Trophoblast cell (in vitro differentiated cells and primary cell): ENCODE data around the gene RAB7A.

Source experiments
- DNase-seq, 2 donors: peaks; one replicate each; pipeline ENCODE4 v3.0.0-alpha.2; 2016
- H2AFZ ChIP-seq: 2 replicates; pipeline ENCODE4 v1.6.1; 2013; ENCODE audit warnings: low read length, moderate library complexity, mild to moderate bottlenecking; ENCODE audit not compliant: insufficient read depth, poor library complexity
- H2AK5ac ChIP-seq: 2 replicates; pipeline ENCODE4 v1.6.1; 2013; ENCODE audit warnings: mild to moderate bottlenecking, low read length
- H2BK120ac ChIP-seq: 2 replicates; pipeline ENCODE4 v1.6.1; 2013; ENCODE audit warnings: low read length, mild to moderate bottlenecking, moderate library complexity; ENCODE audit not compliant: insufficient read depth, poor library complexity
- H2BK12ac ChIP-seq: 2 replicates; pipeline ENCODE4 v1.6.1; 2013; ENCODE audit warnings: mild to moderate bottlenecking, low read length, moderate library complexity
- H2BK5ac ChIP-seq: 2 replicates; pipeline ENCODE4 v1.6.1; 2013; ENCODE audit warnings: low read length, low read depth, moderate library complexity, mild to moderate bottlenecking; ENCODE audit not compliant: poor library complexity
- H3K14ac ChIP-seq: 2 replicates; pipeline ENCODE4 v1.6.1; 2013; ENCODE audit warnings: mild to moderate bottlenecking, low read length
- H3K18ac ChIP-seq: 2 replicates; pipeline ENCODE4 v1.6.1; 2013; ENCODE audit warnings: mild to moderate bottlenecking, low read length
- H3K23ac ChIP-seq: 2 replicates; pipeline ENCODE4 v1.6.1; 2013; ENCODE audit warnings: low read length
- H3K27ac ChIP-seq: 2 replicates; pipeline ENCODE4 v1.5.1; 2013; ENCODE audit warnings: low read depth, mild to moderate bottlenecking, inconsistent platforms, low read length, moderate library complexity
- H3K27me3 ChIP-seq: 2 replicates; pipeline ENCODE4 v1.6.1; 2013; ENCODE audit warnings: inconsistent platforms, mild to moderate bottlenecking, low read length, moderate library complexity; ENCODE audit not compliant: insufficient read depth
- H3K36me3 ChIP-seq, 2 experiments: 1 replicate in 1 of 2; 2 replicates in 1 of 2; pipeline ENCODE4 v1.6.1; 2013; ENCODE audit warnings: low read length in 2 of 2, mild to moderate bottlenecking in 2 of 2, moderate library complexity in 1 of 2; ENCODE audit not compliant: insufficient read depth in 2 of 2, control insufficient read depth in 1 of 2
- H3K4ac ChIP-seq: 2 replicates; pipeline ENCODE4 v1.6.1; 2013; ENCODE audit warnings: low read depth, mild to moderate bottlenecking, low read length, moderate library complexity
- H3K4me1 ChIP-seq, 2 experiments: 1 replicate in 1 of 2; 2 replicates in 1 of 2; pipeline ENCODE4 v1.6.1; 2013; ENCODE audit warnings: low read length in 2 of 2, mild to moderate bottlenecking in 2 of 2, moderate library complexity in 1 of 2; ENCODE audit not compliant: insufficient read depth in 2 of 2, control insufficient read depth in 1 of 2
- H3K4me2 ChIP-seq: 2 replicates; pipeline ENCODE4 v1.6.1; 2013; ENCODE audit warnings: inconsistent platforms, mild to moderate bottlenecking, low read length, moderate library complexity
- H3K4me3 ChIP-seq: 2 replicates; pipeline ENCODE4 v1.5.1; 2013; ENCODE audit warnings: mild to moderate bottlenecking, low read depth, low read length, inconsistent platforms
- H3K79me1 ChIP-seq: one replicate; pipeline ENCODE4 v1.6.1; 2013; ENCODE audit warnings: low read length
- H3K79me2 ChIP-seq: 2 replicates; pipeline ENCODE4 v1.6.1; 2013; ENCODE audit warnings: low read length, mild to moderate bottlenecking; ENCODE audit not compliant: control insufficient read depth, insufficient read depth, poor library complexity
- H3K9ac ChIP-seq: 2 replicates; pipeline ENCODE4 v1.6.1; 2013; ENCODE audit warnings: mild to moderate bottlenecking, low read length
- H3K9me3 ChIP-seq: 2 replicates; pipeline ENCODE4 v1.6.1; 2013; ENCODE audit warnings: low read depth, mild to moderate bottlenecking, control low read depth, inconsistent platforms, low read length; ENCODE audit not compliant: insufficient read depth
- H4K12ac ChIP-seq: 2 replicates; pipeline ENCODE4 v1.6.1; 2013; ENCODE audit warnings: low read depth, mild to moderate bottlenecking, low read length, moderate library complexity
- H4K8ac ChIP-seq: 2 replicates; pipeline ENCODE4 v1.6.1; 2013; ENCODE audit warnings: low read depth, mild to moderate bottlenecking, low read length, moderate library complexity
- H4K91ac ChIP-seq: one replicate; pipeline ENCODE4 v1.6.1; 2013; ENCODE audit warnings: low read depth, mild to moderate bottlenecking, low read length, moderate library complexity
- WGBS: extraction: QIAGEN DNeasy Blood & Tissue Kit; methylation state at CpG from one replicate; pipeline ENCODE4 v1.1.7; 2013; ENCODE audit warnings: missing lambda C conversion rate; ENCODE audit not compliant: insufficient read length, insufficient coverage; ENCODE audit errors: extremely low coverage; 5-methylcytosine and 5-hydroxymethylcytosine counted together

RAB7A gene

DNA sequence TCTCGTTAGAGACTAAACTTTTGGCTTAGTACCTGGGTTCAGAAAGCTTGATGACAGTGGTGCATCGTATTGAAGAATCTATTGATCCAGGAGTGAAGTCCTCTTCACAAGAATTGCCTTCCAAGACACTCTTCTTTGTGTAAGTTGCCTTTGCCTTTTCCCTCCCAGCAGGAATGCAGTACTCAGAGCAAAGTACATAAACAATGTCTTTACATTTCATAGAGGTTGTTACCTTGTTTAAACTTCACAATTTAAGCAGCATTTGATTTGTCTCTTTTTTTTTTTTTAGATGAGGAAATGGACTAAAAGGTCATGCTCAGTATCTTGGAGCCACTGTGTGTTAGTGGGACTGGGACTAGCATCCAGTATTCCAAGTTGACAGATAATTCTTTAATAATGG is 9.9 kb downstream of the RAB7A start:
- no peak overlapping the region for H4K91ac ChIP-seq
- H3K36me3 ChIP-seq, result peaks cover 0 to 2% of the 10 kb centered on the region in 2 experiments
- no peak overlapping the region for H4K8ac ChIP-seq
- H2BK5ac ChIP-seq, result no peak overlapping the region
- H3K9me3 ChIP-seq, result no peaks in the 10 kb centered on the region
- WGBS, result no CpG with 5 or more reads among the region's 2 CpGs
- no peak overlapping the region for H4K12ac ChIP-seq
- no peak overlapping the region for H3K14ac ChIP-seq
- no peak overlapping the region for H3K27ac ChIP-seq
- H2BK120ac ChIP-seq, result no peak overlapping the region
- no peak overlapping the region for H2AK5ac ChIP-seq
- H3K23ac ChIP-seq, result no peak overlapping the region
- H3K4ac ChIP-seq, result peak overlapping the region; percentile 51
- no peaks in the 10 kb centered on the region for H3K4me1 ChIP-seq
- H3K18ac ChIP-seq, result no peak overlapping the region
- no peak overlapping the region for H2AFZ ChIP-seq
- no peak overlapping the region for H3K4me3 ChIP-seq
- no peaks in the 10 kb centered on the region for H3K27me3 ChIP-seq
- H3K79me2 ChIP-seq, result peaks cover 15% of the 10 kb centered on the region
- H3K4me2 ChIP-seq, result no peak overlapping the region
- DNase-seq, result no peak
- no peaks in the 10 kb centered on the region for H3K79me1 ChIP-seq
- H3K9ac ChIP-seq, result no peak overlapping the region
- no peak overlapping the region for H2BK12ac ChIP-seq

DNA sequence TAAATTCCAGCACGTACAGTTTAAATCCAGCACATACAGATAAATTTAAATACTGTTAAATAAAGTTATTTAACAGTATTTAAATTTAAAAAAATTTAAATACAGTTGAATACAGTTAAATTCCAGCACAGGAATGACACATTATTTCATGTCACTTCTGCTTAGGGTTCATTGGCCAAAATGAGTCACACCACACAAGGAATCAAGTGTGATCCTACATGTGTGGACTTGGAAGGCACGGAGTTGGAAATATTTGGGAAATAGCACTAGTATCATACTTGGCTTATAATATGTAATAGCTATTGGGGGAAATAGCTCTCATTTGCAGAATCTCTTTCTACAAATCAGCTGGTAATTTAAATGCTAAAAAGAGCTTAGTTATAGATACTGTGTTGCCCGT is 10.6 kb downstream of the RAB7A start:
- Histone ChIP-seq H3K9ac (no peak overlapping the region), H3K4me3 (no peak overlapping the region), H3K27me3 (no peaks in the 10 kb centered on the region), H3K23ac (no peak overlapping the region), H3K79me1 (no peaks in the 10 kb centered on the region), H2BK5ac (no peak overlapping the region), H3K4me2 (no peak overlapping the region), H3K18ac (no peak overlapping the region), H2AFZ (no peak overlapping the region), H2AK5ac (no peak overlapping the region), H3K14ac (no peak overlapping the region), H3K9me3 (no peaks in the 10 kb centered on the region), H4K8ac (no peak overlapping the region), H2BK12ac (no peak overlapping the region), H3K27ac (no peak overlapping the region), H4K12ac (no peak overlapping the region), H3K36me3 (peaks cover 2 to 3% of the 10 kb centered on the region in 2 experiments), H3K4ac (peak overlapping the region; percentile 81), H4K91ac (no peak overlapping the region), H3K4me1 (no peaks in the 10 kb centered on the region), H2BK120ac (no peak overlapping the region), H3K79me2 (peaks cover 12% of the 10 kb centered on the region)
- no CpG with 5 or more reads among the region's 3 CpGs for WGBS
- no peak for DNase-seq

DNA sequence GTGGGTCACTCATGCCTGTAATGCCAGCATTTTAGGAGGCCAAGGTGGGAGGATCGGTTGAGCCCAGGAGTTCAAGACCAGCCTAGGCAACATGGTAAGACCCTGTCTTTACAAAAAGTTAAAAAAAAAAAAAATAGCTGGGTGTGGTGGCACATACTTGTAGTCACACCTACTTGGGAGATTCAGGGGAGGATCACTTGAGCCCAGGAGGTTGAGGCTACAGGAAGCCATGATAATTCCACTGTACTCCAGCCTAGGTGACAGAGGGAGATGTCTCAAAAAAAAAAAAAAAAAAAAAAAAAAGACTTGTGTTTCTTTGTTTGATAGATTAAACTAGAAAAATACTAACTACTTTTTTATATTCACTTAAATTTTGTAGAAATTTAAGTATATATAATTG is 14.6 kb downstream of the RAB7A start:
- WGBS, result no CpG with 5 or more reads among the region's 1 CpG
- H3K4me3 ChIP-seq, result no peak overlapping the region
- H3K36me3 ChIP-seq, result peaks cover 20 to 24% of the 10 kb centered on the region in 2 experiments
- H2AK5ac ChIP-seq, result no peak overlapping the region
- H3K9ac ChIP-seq, result no peak overlapping the region
- H2AFZ ChIP-seq, result no peak overlapping the region
- H3K4me1 ChIP-seq, result no peaks in the 10 kb centered on the region
- peaks cover 11% of the 10 kb centered on the region for H3K79me2 ChIP-seq
- H3K79me1 ChIP-seq, result no peaks in the 10 kb centered on the region
- H3K4ac ChIP-seq, result no peak overlapping the region
- no peak overlapping the region for H3K14ac ChIP-seq
- H2BK5ac ChIP-seq, result no peak overlapping the region
- no peak for DNase-seq
- H2BK120ac ChIP-seq, result no peak overlapping the region
- H4K91ac ChIP-seq, result no peak overlapping the region
- H3K4me2 ChIP-seq, result no peak overlapping the region
- peaks cover 6% of the 10 kb centered on the region for H3K9me3 ChIP-seq
- no peak overlapping the region for H4K8ac ChIP-seq
- H3K27me3 ChIP-seq, result no peaks in the 10 kb centered on the region
- no peak overlapping the region for H4K12ac ChIP-seq
- no peak overlapping the region for H3K23ac ChIP-seq
- H3K18ac ChIP-seq, result no peak overlapping the region
- H2BK12ac ChIP-seq, result no peak overlapping the region
- no peak overlapping the region for H3K27ac ChIP-seq

DNA sequence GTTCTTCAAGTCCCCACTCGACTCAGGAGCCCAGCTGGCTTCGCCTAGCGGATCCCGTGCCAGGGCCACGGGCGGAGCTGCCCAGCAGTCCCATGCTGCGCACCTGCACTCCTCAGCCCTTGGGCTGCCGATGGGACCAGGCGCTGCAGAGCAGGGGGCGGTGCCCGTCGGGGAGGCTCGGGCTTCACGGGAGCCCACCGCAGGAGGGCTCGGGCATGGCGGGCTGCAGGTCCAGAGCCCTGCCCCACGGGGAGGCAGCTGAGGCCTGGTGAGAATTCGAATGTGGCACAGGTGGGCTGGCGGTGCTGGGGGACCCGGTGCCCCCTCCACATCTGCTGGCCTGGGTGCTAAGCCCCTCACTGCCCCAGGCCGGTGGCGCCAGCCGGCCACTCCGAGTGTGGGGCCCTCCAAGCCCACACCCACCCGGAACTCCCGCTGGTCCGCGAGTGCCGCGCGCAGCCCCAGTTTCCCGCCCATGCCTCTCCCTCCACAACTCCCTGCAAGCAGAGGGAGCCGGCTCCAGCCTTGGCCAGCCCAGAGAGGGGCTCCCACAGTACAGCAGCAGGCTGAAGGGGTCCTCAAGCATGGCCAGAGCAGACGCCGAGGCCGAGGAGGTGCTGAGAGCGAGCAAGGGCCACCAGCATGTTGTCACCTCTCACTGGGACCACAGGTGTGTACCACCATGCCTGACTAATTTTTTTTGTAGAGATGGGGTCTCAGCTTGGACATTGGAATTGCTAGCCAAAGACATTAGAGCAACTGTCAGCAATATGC is 17.0 kb downstream of the RAB7A start:
- H3K4me3 ChIP-seq, result no peak overlapping the region
- H2AK5ac ChIP-seq, result no peak overlapping the region
- H4K12ac ChIP-seq, result no peak overlapping the region
- no peaks in the 10 kb centered on the region for H3K79me1 ChIP-seq
- H2BK12ac ChIP-seq, result no peak overlapping the region
- no peak overlapping the region for H2BK5ac ChIP-seq
- no peak overlapping the region for H3K14ac ChIP-seq
- peak overlapping the region; percentile 33 for H3K18ac ChIP-seq
- peak overlapping the region; percentile 90 for H3K4ac ChIP-seq
- no peak overlapping the region for H3K4me2 ChIP-seq
- peaks cover 13% of the 10 kb centered on the region for H3K79me2 ChIP-seq
- H3K9me3 ChIP-seq, result peaks cover 6% of the 10 kb centered on the region
- WGBS, result no CpG with 5 or more reads among the region's 38 CpGs
- H3K27ac ChIP-seq, result no peak overlapping the region
- H2BK120ac ChIP-seq, result no peak overlapping the region
- no peaks in the 10 kb centered on the region for H3K4me1 ChIP-seq
- no peak overlapping the region for H2AFZ ChIP-seq
- H3K36me3 ChIP-seq, result peaks cover 20 to 26% of the 10 kb centered on the region in 2 experiments
- DNase-seq, result no peak
- no peak overlapping the region for H4K8ac ChIP-seq
- H3K9ac ChIP-seq, result no peak overlapping the region
- H3K27me3 ChIP-seq, result no peaks in the 10 kb centered on the region
- H3K23ac ChIP-seq, result no peak overlapping the region
- no peak overlapping the region for H4K91ac ChIP-seq
